GM21737 (cell line): Measurements from ENCODE around the gene ANXA2.
A peak's percentile ranks its signal among the peaks of the same experiment; 100 is the strongest.

Source experiments
- ATAC-seq: cut with Tn5 transposase; IDR thresholded peaks from one replicate; pipeline ENCODE4 v1.9.1; 2021; ENCODE audit warnings: mild to moderate bottlenecking, moderate library complexity; ENCODE audit not compliant: unreplicated experiment

Gene ANXA2

GRCh38 chr15:60390871-60391501, 6.8 kb downstream of the ANXA2 start:
- ATAC-seq = no peak

DNA sequence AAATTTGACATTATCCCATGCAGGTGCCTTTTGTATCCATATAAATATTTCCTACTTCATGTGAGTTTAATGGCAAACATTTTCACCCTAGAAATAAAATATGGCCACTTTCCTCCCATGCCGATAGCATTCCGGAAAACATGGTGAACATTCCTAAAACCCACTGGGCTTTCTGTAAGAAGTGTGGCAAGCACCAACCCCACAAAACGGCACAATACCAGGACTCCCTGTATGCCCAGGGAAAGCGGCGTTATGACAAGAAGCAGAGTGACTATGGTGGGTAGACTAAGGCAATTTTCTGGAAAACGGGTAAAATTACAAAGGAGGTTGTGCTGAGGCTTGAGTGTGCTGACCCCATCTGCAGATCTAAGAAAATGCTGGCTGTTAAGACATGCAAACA, 7.6 kb downstream of the ANXA2 start:
- ATAC-seq = no peak

DNA sequence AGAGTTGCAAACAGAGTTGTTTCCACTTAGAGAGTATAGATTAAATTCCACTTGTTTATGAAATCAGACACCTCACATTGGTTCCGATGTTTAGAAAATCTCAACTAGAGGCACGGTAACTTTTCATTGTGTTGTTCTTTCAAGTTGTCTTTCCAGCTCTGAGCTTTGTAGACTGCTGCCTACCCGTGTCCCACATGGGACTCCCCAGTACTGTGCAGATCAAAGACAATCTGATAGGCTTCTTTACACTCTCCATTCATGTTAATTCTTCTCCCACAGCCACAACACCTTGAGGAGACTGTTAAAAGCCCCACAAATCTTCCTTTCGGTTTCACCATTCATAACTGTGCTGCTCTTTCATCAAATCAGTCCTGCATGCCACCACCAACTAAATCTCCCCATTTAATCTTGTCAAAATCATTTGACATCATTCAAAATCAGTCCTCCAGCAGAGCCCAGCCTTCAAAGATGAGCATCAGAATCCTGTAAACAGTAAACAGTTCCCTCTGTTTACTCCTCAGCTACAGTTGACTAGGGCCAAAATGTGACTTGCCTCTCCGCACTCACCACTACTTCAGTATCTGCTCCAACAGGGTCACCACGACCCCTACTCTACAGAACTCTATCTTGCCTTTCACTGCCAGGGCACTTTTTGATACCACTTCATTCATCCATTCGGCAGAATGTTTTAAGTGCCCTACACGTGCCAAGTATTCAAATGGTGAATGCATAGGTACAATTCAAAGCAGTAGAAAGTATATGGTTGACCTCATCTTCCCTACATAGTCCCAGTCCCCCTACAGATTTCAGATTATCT, 8.3 kb downstream of the ANXA2 start:
- ATAC-seq = peak; percentile 47

DNA sequence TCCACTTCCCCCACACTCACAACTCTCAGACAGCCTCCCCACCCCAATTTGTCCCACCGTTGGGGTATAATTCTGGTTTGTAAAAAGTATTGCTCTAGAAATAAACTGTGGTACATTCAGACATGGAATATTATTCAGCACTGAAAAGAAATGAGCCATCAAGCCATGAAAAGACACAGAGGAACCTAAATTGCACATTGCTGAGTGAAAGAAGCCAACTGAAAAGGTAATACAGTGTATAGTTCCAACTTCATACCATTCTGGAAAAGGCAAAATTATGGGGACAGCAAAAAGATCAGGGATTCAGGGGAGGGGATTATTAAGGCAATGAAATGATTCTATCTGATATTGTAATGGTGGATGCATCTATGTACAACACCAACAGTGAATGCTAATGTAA, 10.5 kb downstream of the ANXA2 start:
- ATAC-seq = no peak

GRCh38 chr15:60386615-60387014, 11.2 kb downstream of the ANXA2 start:
- no peak for ATAC-seq

GRCh38 chr15:60385620-60386552, 11.9 kb downstream of the ANXA2 start:
- ATAC-seq = no peak

- no peak for ATAC-seq
Measured at GRCh38 chr15:60384526-60385126, 13.2 kb downstream of the ANXA2 start.

DNA sequence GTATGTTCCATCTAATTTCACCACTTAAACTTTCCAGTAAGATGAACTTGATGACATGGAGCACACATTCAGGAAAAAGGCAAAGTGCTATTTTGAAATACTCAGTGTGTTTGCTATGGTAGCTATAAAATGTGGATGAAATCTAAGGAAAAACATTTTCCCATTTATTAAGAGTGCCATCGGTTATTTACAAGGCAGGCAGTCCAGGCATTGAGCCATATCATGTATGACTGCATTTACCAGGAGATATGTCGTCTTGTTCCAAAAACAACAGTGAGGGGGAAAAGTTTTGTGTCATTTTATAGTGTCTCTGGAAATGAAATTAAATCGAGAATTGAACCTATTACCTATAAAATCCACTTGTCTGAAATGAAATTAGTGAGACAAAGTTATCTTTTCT, 13.7 kb downstream of the ANXA2 start:
- no peak for ATAC-seq

GRCh38 chr15:60382773-60383674, 14.8 kb downstream of the ANXA2 start:
- no peak for ATAC-seq

- no peak for ATAC-seq
Measured at GRCh38 chr15:60381148-60381788, 16.5 kb downstream of the ANXA2 start.

GRCh38 chr15:60379525-60380274, 18.1 kb downstream of the ANXA2 start:
- no peak for ATAC-seq

DNA sequence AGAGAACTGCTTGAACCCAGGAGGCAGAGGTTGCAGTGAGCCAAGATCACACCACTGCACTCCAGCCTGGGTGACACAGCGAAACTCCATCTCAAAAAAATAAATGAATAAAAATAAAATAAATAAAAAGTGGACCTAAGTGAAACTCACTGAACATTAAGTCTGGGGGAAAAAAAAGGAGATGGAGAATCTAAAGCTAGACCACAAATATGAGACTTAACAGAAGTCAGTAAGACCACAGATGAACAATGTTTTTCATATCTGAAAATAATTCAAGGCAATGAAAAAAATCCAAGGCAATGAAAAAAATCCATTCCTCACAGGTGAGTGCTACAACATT, 18.6 kb downstream of the ANXA2 start:
- ATAC-seq = no peak

- ATAC-seq = no peak
Measured at GRCh38 chr15:60376677-60377095, 21.1 kb downstream of the ANXA2 start.

DNA sequence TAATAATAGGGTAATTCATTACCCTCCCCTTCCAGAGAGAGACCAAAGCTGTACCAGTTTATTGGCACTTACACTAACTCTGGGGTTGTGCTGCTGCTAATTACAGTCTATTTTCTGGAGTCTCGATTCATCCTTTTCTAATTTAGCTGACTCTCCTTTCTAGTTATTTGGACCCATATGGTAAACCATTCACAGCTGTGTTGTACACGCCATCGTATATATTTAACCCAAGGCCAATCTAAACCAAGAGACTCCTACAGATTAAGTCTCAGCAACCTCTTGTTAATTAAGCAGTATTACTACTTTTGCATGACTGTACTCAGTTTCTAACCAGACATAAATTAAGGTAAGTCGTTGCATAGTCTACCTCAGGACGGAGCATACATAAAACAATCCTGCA, 22.5 kb downstream of the ANXA2 start:
- no peak for ATAC-seq

DNA sequence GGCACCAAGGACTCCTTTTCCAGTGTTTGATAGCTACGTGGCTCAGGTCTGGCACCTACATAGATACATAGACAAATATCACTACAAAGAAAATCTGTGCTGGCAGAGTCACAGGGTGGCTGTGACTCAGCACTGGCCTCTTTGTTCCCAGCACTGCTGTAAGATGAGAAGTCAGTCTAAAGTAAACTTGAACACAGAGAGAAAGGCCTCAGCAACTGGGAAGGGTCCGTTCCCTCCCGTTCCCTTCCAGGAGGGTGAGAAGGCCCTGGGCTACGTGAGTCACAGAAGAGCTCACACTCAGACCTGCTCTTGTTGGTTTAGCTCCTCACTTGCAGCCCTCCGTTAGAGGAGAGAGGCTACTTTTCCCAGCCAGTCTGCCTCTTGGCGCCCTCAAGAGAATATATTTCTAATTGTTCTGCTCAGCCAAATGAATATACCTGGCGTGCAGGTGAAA, 23.1 kb downstream of the ANXA2 start:
- ATAC-seq = no peak

GRCh38 chr15:60374209-60374608, 23.6 kb downstream of the ANXA2 start:
- no peak for ATAC-seq

GRCh38 chr15:60373745-60374144, 24.0 kb downstream of the ANXA2 start:
- ATAC-seq = no peak

GRCh38 chr15:60373327-60373726, 24.5 kb downstream of the ANXA2 start:
- no peak for ATAC-seq

DNA sequence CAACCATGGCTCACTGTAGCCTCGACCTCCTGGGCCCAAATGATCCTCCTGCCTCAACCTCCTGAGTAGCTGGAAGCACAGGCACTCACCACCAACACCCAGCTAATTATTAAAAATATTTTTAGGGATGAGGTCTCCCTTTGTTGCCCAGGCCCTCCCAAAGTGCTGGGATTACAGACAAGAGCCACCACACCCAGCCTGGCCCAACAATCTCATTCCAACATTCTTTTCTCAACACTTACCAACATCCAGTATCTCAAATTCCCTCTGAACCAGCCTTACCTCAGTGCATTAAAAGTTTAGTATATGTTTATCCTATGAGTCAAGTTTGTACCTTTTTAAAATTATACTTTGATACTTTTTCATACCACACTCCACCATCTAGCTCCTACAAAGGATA, 25.0 kb downstream of the ANXA2 start:
- no peak for ATAC-seq
